K562 (cell line): ENCODE measurements around the gene PPP1R15A. TPM values are rescaled to one million over a fixed set of nuclear protein-coding genes. Genes with fewer than 3 reads are reported as not detected.
A peak's percentile ranks its signal among the peaks of the same experiment; 100 is the strongest.

Source experiments
- FOXK1 ChIP-seq: sonication (generic); formaldehyde crosslinking; IDR thresholded peaks from 2 replicates; pipeline ENCODE4 v1.8.0; 2022; ENCODE audit warnings: missing genetic modification reagents, mild to moderate bottlenecking, borderline replicate concordance
- GATAD2A ChIP-seq: fragments of 450-650 bp; IDR thresholded peaks from 2 replicates; pipeline ENCODE4 v1.6.1; 2017
- TEAD4 ChIP-seq, 2 experiments: sonication (generic) in 1 of 2; formaldehyde crosslinking in 1 of 2; IDR thresholded peaks; 2 replicates each; pipeline versions ENCODE4 v1.6.1 to v1.8.0; 2012 to 2022; ENCODE audit warnings: borderline replicate concordance in 1 of 2, inconsistent platforms in 1 of 2, low read length in 1 of 2, mild to moderate bottlenecking in 1 of 2, missing genetic modification reagents in 1 of 2
- ZNF239 ChIP-seq: fragments of 250-450 bp; sonication (Bioruptor Pico); IDR thresholded peaks from 2 replicates; pipeline ENCODE4 v1.4.0; 2020; ENCODE audit warnings: mild to moderate bottlenecking
- polyA plus RNA-seq, 8 experiments: library from polyadenylated mRNA; depleted of rRNA in 4 of 8; stranded (reverse) in 5 of 8; unstranded in 3 of 8; fragments of >200 nt; fragmentation: Nextera tagmentation in 2 of 8; fragmentation: Illumina TruSeq in 1 of 8; extraction: Ambion mirVana in 2 of 8; extraction: Trizol in 1 of 8; gene quantifications; 2 replicates each; pipeline versions ENCODE4 v1.2.1 to v1.2.3, GENCODE V29; 2011 to 2014; ENCODE audit warnings: inconsistent platforms in 1 of 8, missing spikeins in 1 of 8
- total RNA-seq, 7 experiments: library from RNA; depleted of rRNA in 6 of 7; stranded (reverse); fragments of >200 nt in 6 of 7; fragmentation: Illumina TruSeq in 2 of 7; extraction: Trizol in 2 of 7; gene quantifications; 2 replicates each; pipeline versions ENCODE4 v1.2.1 to v1.2.3, GENCODE V29; 2011 to 2021; ENCODE audit warnings: low replicate concordance in 1 of 7
- TF ChIP-seq, protein P1 (sequence below), 2 experiments: IDR thresholded peaks; 2 replicates each; pipeline ENCODE4 v1.6.1; 2011; ENCODE audit warnings: borderline replicate concordance in 1 of 2, control low read depth in 1 of 2, low read depth in 1 of 2, low read length in 1 of 2, mild to moderate bottlenecking in 1 of 2, mixed read lengths in 1 of 2, moderate library complexity in 1 of 2; ENCODE audit not compliant: insufficient read depth in 1 of 2, insufficient read length in 1 of 2, poor library complexity in 1 of 2, severe bottlenecking in 1 of 2; ENCODE audit errors: extremely low read depth in 1 of 2
- TF ChIP-seq, protein P2 (sequence below): fragments of 200-800 bp; sonication (Bioruptor generic); IDR thresholded peaks from 2 replicates; pipeline ENCODE4 v1.6.1; 2017; ENCODE audit warnings: missing genetic modification characterization, missing compliant biosample characterization
- TF ChIP-seq, protein P3 (sequence below): fragments of 450-650 bp; IDR thresholded peaks from 2 replicates; pipeline ENCODE4 v1.6.1; 2016; ENCODE audit warnings: mild to moderate bottlenecking, moderate library complexity
- TF ChIP-seq, protein P4 (sequence below), 2 experiments: fragments of 450-650 bp; IDR thresholded peaks; 2 replicates each; pipeline ENCODE4 v1.6.1; 2016
- TF ChIP-seq, protein P5 (sequence below): IDR thresholded peaks from 2 replicates; pipeline ENCODE4 v1.6.1; 2016; ENCODE audit warnings: missing genetic modification characterization, missing compliant biosample characterization

PPP1R15A gene
- total and polyA plus RNA-seq, 9 of the 15 experiments (the other 6 are each of a cell fraction or from before 2014, with no cell fraction given): 0.42 to 73.7 (median 44.0) TPM

DNA sequence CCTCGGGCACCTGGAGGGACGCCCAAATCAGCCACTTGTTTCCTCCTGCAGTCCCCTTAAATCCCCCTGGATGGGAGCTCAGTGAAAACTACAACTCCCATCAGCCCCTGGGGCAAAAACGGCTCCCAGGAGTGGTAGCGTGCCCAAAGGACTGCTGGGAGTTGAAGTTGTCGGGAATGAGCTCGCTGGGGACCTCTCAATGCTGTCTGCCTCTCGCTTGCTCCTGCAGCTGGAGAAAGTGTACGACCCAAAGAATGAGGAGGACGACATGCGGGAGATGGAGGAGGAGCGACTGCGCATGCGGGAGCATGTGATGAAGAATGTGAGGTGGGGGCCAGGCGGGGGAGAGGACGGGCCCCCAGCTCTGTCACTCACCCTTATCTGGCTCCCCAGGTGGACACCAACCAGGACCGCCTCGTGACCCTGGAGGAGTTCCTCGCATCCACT is 46.6 kb downstream of the PPP1R15A start (continued):
- TF ChIP-seq, protein P1, sequence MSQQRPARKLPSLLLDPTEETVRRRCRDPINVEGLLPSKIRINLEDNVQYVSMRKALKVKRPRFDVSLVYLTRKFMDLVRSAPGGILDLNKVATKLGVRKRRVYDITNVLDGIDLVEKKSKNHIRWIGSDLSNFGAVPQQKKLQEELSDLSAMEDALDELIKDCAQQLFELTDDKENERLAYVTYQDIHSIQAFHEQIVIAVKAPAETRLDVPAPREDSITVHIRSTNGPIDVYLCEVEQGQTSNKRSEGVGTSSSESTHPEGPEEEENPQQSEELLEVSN (IDR thresholded peaks at IDR 0.05; ENCODE audit: borderline replicate concordance in 1 of 2, extremely low read depth in 1 of 2, insufficient read depth in 1 of 2, insufficient read length in 1 of 2, low read depth in 1 of 2, low read length in 1 of 2, poor library complexity in 1 of 2, severe bottlenecking in 1 of 2): no peak
- TF ChIP-seq FOXK1 (CRISPR knock-in tag): no peak
- TF ChIP-seq ZNF239 (CRISPR knock-in tag): no peak
- TF ChIP-seq, protein P2, sequence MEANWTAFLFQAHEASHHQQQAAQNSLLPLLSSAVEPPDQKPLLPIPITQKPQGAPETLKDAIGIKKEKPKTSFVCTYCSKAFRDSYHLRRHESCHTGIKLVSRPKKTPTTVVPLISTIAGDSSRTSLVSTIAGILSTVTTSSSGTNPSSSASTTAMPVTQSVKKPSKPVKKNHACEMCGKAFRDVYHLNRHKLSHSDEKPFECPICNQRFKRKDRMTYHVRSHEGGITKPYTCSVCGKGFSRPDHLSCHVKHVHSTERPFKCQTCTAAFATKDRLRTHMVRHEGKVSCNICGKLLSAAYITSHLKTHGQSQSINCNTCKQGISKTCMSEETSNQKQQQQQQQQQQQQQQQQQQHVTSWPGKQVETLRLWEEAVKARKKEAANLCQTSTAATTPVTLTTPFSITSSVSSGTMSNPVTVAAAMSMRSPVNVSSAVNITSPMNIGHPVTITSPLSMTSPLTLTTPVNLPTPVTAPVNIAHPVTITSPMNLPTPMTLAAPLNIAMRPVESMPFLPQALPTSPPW (CRISPR knock-in tag): peak; percentile 93
- TF ChIP-seq, protein P3, sequence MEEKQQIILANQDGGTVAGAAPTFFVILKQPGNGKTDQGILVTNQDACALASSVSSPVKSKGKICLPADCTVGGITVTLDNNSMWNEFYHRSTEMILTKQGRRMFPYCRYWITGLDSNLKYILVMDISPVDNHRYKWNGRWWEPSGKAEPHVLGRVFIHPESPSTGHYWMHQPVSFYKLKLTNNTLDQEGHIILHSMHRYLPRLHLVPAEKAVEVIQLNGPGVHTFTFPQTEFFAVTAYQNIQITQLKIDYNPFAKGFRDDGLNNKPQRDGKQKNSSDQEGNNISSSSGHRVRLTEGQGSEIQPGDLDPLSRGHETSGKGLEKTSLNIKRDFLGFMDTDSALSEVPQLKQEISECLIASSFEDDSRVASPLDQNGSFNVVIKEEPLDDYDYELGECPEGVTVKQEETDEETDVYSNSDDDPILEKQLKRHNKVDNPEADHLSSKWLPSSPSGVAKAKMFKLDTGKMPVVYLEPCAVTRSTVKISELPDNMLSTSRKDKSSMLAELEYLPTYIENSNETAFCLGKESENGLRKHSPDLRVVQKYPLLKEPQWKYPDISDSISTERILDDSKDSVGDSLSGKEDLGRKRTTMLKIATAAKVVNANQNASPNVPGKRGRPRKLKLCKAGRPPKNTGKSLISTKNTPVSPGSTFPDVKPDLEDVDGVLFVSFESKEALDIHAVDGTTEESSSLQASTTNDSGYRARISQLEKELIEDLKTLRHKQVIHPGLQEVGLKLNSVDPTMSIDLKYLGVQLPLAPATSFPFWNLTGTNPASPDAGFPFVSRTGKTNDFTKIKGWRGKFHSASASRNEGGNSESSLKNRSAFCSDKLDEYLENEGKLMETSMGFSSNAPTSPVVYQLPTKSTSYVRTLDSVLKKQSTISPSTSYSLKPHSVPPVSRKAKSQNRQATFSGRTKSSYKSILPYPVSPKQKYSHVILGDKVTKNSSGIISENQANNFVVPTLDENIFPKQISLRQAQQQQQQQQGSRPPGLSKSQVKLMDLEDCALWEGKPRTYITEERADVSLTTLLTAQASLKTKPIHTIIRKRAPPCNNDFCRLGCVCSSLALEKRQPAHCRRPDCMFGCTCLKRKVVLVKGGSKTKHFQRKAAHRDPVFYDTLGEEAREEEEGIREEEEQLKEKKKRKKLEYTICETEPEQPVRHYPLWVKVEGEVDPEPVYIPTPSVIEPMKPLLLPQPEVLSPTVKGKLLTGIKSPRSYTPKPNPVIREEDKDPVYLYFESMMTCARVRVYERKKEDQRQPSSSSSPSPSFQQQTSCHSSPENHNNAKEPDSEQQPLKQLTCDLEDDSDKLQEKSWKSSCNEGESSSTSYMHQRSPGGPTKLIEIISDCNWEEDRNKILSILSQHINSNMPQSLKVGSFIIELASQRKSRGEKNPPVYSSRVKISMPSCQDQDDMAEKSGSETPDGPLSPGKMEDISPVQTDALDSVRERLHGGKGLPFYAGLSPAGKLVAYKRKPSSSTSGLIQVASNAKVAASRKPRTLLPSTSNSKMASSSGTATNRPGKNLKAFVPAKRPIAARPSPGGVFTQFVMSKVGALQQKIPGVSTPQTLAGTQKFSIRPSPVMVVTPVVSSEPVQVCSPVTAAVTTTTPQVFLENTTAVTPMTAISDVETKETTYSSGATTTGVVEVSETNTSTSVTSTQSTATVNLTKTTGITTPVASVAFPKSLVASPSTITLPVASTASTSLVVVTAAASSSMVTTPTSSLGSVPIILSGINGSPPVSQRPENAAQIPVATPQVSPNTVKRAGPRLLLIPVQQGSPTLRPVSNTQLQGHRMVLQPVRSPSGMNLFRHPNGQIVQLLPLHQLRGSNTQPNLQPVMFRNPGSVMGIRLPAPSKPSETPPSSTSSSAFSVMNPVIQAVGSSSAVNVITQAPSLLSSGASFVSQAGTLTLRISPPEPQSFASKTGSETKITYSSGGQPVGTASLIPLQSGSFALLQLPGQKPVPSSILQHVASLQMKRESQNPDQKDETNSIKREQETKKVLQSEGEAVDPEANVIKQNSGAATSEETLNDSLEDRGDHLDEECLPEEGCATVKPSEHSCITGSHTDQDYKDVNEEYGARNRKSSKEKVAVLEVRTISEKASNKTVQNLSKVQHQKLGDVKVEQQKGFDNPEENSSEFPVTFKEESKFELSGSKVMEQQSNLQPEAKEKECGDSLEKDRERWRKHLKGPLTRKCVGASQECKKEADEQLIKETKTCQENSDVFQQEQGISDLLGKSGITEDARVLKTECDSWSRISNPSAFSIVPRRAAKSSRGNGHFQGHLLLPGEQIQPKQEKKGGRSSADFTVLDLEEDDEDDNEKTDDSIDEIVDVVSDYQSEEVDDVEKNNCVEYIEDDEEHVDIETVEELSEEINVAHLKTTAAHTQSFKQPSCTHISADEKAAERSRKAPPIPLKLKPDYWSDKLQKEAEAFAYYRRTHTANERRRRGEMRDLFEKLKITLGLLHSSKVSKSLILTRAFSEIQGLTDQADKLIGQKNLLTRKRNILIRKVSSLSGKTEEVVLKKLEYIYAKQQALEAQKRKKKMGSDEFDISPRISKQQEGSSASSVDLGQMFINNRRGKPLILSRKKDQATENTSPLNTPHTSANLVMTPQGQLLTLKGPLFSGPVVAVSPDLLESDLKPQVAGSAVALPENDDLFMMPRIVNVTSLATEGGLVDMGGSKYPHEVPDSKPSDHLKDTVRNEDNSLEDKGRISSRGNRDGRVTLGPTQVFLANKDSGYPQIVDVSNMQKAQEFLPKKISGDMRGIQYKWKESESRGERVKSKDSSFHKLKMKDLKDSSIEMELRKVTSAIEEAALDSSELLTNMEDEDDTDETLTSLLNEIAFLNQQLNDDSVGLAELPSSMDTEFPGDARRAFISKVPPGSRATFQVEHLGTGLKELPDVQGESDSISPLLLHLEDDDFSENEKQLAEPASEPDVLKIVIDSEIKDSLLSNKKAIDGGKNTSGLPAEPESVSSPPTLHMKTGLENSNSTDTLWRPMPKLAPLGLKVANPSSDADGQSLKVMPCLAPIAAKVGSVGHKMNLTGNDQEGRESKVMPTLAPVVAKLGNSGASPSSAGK: no peak
- TF ChIP-seq, protein P4, sequence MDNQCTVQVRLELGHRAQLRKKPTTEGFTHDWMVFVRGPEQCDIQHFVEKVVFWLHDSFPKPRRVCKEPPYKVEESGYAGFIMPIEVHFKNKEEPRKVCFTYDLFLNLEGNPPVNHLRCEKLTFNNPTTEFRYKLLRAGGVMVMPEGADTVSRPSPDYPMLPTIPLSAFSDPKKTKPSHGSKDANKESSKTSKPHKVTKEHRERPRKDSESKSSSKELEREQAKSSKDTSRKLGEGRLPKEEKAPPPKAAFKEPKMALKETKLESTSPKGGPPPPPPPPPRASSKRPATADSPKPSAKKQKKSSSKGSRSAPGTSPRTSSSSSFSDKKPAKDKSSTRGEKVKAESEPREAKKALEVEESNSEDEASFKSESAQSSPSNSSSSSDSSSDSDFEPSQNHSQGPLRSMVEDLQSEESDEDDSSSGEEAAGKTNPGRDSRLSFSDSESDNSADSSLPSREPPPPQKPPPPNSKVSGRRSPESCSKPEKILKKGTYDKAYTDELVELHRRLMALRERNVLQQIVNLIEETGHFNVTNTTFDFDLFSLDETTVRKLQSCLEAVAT (IDR thresholded peaks at IDR 0.05): no peak
- peak; percentile 47; the same call in 1 of the 2 replicates for TF ChIP-seq TEAD4 (IDR thresholded peaks at IDR 0.05; ENCODE audit: low read length)
- no peak for TF ChIP-seq TEAD4 (CRISPR knock-in tag; IDR thresholded peaks at IDR 0.05; ENCODE audit: borderline replicate concordance)
- TF ChIP-seq, protein P5, sequence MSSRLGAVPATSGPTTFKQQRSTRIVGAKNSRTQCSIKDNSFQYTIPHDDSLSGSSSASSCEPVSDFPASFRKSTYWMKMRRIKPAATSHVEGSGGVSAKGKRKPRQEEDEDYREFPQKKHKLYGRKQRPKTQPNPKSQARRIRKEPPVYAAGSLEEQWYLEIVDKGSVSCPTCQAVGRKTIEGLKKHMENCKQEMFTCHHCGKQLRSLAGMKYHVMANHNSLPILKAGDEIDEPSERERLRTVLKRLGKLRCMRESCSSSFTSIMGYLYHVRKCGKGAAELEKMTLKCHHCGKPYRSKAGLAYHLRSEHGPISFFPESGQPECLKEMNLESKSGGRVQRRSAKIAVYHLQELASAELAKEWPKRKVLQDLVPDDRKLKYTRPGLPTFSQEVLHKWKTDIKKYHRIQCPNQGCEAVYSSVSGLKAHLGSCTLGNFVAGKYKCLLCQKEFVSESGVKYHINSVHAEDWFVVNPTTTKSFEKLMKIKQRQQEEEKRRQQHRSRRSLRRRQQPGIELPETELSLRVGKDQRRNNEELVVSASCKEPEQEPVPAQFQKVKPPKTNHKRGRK: no peak
- TF ChIP-seq GATAD2A: no peak
